HG03520 (cell line): ENCODE results near the gene VSNL1.
A peak's percentile ranks its signal among the peaks of the same experiment; 100 is the strongest.

ENCODE experiments used
- ATAC-seq: cut with Tn5 transposase; IDR thresholded peaks from one replicate; pipeline ENCODE4 v1.9.1; 2021; ENCODE audit warnings: mild to moderate bottlenecking, moderate library complexity; ENCODE audit not compliant: unreplicated experiment

VSNL1 gene

GRCh38 chr2:17540093-17540812 is at the start of gene VSNL1:
Gene VSNL1 (plus strand): TSS chr2:17540696. CDS start chr2:17592075, 51,379 bp downstream.
- ATAC-seq = no peak

DNA sequence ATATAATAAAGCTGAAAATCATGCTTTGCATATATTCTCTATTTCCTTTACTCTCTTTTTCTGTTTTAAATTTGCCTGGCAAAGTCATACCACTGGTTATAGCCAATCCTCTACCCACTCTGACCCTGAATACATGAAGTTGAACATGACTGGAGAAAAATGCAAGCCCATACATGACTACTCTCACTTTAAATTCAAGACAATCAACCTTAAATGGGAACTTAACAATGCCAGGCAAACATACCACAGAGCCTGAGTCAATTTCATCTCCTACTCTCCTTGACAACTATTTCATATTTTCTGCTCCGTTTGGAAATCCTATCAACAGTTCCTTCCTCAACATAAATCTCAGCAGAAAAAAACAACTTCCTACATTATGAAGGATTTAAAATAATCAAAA is 44.9 kb upstream of the VSNL1 start:
- no peak for ATAC-seq

DNA sequence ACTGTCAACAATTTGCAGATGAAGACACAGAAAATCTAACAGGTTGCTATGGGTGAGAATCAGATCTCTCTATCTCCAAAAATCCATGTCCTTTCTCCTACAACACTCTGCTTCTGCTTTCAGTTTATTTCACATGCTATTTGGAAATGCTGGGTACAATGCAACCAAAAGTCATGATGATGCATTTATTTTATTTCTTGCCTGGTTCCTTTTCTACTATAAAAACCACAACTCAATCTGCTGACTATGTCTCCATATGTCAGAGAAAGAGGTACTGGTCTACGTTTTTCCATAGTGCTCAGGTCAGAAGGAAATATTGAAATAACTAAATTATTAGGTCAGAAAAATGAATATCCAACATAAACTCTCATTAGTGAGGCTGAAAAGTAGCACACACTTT is 42.8 kb upstream of the VSNL1 start:
- no peak for ATAC-seq

DNA sequence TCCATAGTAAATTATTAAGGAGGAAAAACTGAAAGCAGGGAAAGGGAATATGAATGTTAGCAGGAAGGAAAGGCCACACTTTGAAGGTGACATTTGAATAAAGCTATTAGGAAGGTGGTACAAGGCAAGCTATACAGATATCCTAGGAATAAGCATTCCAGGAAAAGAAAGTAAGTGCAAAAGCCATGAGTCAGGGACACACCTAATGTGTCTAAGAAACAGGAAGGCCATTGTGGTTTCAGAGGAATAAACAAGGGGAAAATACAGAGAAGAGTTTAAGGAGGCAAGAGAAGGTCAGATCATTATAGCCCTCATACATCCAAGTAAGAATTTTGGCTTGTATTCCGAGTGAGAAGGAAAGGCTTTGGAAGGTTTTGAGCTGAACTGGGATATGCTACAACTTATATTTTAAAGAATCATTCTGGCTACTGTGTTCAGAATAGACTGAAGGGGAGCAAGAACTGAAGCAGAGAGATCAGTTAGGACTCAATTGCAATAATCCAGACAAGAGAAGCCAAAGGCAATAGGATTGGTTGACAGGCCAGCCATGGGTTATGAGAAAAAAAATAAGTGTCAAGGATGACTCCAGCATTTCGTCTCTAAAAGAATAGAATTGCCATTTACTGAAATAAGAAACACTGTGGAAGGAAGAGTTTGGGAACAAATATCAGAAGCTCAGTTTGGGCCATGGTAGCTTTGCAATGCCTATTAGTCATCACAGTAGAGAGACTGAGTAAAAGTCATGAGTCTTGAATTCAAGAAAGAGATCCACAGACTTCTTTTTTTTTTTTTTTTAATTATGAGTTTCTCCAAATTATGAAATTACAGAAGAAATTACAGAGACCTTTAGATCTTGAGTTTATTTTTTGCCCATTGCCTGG is 33.5 kb upstream of the VSNL1 start:
- ATAC-seq = no peak

DNA sequence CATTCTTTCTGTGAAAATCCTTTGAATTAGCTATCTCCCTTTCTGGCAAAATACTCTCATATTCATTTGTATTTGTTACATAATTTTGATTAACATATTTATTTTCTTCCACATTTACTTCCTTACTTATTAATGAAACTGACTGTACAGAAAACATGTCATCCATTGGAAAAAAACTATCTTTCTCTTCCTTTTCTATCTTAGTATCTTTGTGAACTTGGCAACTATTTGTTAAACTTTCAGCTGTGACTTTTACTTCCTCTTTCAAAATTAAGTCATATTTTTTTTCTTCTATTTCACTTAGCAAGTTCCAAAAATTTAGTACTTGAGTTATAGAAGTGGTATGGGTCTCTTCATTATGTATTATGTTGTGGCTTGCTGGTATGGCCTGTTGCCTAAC is 24.8 kb upstream of the VSNL1 start:
- peak; percentile 22 for ATAC-seq

GRCh38 chr2:17517481-17518211 is 22.9 kb upstream of the VSNL1 start:
- peak; percentile 29 for ATAC-seq

DNA sequence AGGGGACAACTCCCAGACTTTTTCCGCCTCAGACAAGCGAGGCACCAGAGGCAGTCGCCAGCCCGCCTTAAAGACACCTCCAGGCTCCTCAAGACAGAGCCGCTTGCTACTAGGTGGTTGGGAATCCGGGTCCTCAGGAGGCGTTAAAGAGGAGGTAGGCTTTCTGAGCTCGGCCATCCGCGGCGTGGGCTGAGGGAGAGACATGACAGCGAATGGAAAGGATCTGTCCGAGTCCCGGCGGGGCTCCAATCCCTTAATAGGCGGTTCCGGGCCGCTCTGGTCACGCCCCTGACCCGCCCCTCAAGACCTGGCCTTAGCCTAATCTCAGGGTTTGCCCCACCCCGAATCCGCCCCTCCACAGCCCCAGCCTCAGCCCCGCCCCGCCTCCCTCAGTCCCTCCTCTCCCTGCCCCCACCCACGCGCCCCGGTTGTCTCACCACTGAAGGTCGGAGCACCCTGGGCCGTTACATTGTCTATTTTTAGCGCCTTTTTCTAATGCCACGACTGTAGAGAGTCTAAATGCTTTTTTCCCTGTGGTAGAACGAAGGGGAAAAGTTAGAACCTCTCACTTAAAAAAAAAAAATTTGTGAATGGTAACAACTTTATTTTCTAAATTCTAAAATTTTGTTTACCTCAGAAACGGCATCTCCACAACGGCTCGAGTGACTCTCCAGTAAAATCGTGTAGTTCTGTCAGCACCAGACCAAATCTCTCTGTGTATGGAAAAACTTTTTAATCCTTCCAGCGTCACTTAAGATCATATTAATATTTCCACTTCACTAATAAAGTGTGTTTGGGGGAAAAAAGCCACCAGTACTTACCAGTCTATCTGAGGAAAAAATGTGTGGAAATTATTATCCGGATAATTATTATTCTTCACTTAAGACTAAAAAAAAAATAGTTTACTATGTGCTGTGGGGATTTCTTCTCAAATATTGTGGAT is 22.0 kb upstream of the VSNL1 start, which contains the start of gene RAD51AP2:
RAD51AP2 (minus strand) TSS at position 229 of the 943 bp plus-strand sequence; CDS start at position 204, 25 bp downstream.
- ATAC-seq = peak; percentile 76

DNA sequence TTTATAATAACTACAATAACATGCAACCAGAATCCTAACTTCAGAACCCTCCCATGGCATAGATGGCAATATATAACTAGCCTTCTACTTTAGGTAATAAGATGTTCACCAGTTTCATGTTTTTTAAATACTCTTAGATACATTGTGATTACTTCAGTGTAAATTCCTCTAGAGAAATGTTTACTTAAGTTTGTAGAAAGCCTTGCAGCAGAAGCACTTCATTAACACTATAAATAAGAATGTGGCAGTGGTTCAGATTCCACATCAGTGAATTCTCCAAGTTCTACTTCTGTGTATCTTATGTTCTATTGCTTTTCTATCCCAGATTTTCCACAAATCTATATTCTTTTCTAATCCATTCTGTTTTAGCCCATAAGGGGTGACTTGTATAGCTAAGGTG is 21.0 kb upstream of the VSNL1 start:
- ATAC-seq = no peak

- peak; percentile 49 for ATAC-seq
These were observed 19.7 kb upstream of the VSNL1 start for GRCh38 chr2:17520761-17521160.

DNA sequence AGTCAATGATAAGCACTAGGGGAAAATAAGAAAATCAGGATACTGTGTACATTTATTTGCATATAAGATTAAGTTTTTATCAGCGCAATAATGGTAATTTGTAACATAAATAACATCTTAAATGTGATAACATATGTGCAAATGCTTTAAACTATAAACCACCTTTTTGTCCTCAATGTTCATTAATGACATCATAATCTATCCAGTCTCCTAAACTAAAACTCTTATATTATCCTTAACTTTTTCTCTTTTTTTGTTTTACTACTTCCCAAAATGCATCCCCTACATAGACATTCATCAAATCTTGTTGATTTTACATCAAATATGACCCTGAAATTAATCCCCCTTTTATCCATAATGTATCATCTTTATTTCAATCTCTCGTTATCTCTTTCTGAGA is 18.9 kb upstream of the VSNL1 start:
- no peak for ATAC-seq

- no peak for ATAC-seq
These were observed 18.2 kb upstream of the VSNL1 start for GRCh38 chr2:17522303-17522702.

DNA sequence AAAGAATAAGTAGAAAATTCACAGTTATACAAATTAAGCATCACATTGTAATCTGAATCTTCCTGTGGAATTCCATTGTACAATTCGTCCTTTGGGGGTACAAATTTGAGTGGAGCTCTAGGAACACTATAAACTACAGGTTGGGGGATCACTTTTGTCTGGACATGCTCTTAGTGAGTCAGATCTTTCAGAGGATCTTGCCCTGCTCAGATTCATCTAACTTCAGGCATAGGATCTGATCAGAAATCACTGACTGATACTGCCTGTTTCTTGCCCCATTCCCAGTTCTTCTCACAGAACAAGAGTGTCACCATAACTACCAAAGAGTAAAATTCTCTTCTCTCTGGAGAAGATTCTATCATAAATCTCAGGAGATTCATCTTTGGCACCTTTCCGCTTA is 10.7 kb upstream of the VSNL1 start:
- ATAC-seq = no peak

- ATAC-seq = no peak
These were observed 7.0 kb upstream of the VSNL1 start for GRCh38 chr2:17533546-17533945.

- ATAC-seq = no peak
These were observed 4.1 kb upstream of the VSNL1 start for GRCh38 chr2:17536416-17536815.

GRCh38 chr2:17538022-17538843 is 2.3 kb upstream of the VSNL1 start:
- peak; percentile 41 for ATAC-seq

DNA sequence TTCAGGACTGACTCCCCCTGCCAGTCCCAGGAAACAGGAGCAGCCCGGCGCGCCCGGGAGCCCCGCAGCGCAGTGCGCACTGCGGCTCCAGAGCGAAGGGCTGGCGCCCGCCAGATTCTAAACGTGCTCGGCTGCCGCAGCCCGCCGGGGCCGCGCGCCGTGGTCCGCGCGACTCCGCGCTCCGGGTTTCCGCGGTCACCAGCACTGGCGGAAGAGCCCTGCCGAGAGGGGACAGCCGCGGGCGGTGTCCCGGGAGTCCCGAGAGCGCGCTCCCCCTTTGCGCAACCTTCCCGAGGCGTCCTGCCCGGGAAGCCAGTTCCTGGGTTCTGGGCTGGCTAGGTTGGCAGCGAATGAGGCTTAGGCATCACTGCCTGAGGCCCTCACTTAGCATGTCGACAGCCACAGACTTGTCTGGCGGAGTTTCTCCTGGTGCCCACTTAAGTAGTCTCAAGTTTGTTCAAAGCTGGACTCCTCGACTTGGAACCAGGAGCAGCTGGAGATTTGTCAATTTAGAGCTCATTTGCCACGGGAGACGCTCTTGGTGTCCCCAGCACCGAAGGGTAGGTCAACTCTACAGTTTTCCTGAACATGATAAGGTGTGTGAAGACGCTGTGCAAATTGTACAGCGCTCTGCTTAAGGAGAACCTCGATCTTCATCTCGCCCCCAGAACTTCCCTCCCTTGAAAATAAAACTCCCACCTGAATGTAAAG is 1.5 kb upstream of the VSNL1 start:
- peak; percentile 47 for ATAC-seq

DNA sequence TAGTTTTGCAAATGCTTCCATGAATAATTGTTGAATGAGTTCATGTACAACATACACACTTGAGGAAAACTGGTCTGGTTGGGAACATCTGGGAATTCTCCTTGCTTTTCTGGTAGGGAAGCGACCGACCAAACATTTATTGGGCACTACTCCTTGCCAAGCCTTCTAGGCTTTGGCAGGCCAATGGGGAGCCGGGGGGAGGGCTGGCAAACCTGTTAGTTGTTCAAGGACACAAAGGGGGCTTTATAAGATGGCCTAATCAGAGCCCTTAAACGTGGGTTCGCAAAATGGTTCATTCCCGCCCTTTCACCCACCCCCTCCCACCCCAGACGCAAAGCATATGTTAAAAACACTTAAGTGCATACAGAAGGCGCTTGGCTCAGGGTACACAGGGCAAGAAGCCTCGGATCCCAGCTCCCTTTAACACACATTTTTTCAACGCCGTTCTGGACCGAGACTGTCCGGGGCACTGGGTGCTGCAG is 844 bp upstream of the VSNL1 start:
- no peak for ATAC-seq

DNA sequence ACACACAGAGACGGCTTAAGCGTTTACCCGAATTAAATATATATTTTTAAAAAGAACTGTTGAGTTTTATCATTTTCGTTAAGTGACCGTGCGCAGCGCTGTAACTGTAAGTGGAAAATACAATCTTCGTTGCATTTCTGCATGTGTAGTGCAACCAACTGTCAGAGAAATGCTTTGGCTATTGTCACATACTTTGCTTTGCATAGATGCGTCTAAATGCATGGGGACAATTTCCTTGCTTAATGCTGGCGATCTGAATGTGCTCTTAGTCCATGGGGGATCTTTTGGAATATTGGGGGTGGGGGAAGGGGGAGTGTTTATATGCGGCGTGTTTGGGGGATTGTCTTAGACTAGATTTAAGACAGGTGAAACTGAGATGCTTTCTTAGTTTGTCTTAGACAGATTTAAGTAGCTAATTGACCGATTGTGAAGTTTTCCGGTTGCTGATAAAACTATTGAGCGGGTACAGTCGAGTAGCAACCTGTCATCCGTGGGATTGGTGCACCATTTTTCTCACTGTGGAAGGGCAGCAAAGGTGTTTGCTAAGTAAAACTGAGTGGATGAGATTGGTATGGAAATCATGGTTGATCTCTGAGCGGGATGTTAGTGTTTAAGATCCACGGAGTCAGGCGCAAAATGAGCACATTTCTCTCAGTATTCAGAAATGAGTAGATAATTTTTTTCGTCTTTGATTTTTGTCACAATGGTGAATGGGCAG is 476 bp downstream of the VSNL1 start:
- ATAC-seq = no peak
